Endothelial cell of umbilical vein (primary cell): ENCODE data around the gene CD74.

Experiments
- CTCF ChIP-seq, 2 donors: IDR thresholded peaks; 1 replicate in 1 of 2; 2 replicates in 1 of 2; pipeline ENCODE4 v1.5.1; 2011; ENCODE audit warnings: low read length in 2 of 2, mild to moderate bottlenecking in 2 of 2, moderate library complexity in 2 of 2, control low read depth in 1 of 2, inconsistent platforms in 1 of 2, low read depth in 1 of 2; ENCODE audit not compliant: insufficient read depth in 1 of 2; ENCODE audit errors: extremely low read depth in 1 of 2
- EZH2 ChIP-seq: IDR thresholded peaks from 2 replicates; pipeline ENCODE4 v1.6.1; 2012; ENCODE audit warnings: borderline replicate concordance, low read depth, mild to moderate bottlenecking, moderate library complexity, low read length, inconsistent platforms; ENCODE audit not compliant: severe bottlenecking
- JUN ChIP-seq: IDR thresholded peaks from 2 replicates; pipeline ENCODE4 v1.6.1; 2011; ENCODE audit warnings: borderline replicate concordance, low read depth; ENCODE audit not compliant: insufficient read length, insufficient read depth
- MAX ChIP-seq: IDR thresholded peaks from 2 replicates; pipeline ENCODE4 v1.6.1; 2011; ENCODE audit not compliant: insufficient read depth, insufficient read length
- MYC ChIP-seq: IDR thresholded peaks from one replicate; pipeline ENCODE4 v1.6.1; 2011; ENCODE audit warnings: mild to moderate bottlenecking, low read depth, low read length
- POLR2A ChIP-seq: IDR thresholded peaks from 2 replicates; pipeline ENCODE4 v1.6.1; 2012; ENCODE audit warnings: low read depth, mild to moderate bottlenecking, control low read depth, low read length
- POLR2AphosphoS5 ChIP-seq: IDR thresholded peaks from 2 replicates; pipeline ENCODE4 v1.6.1; 2012; ENCODE audit warnings: low read depth, mild to moderate bottlenecking, control low read depth, low read length, moderate library complexity; ENCODE audit not compliant: insufficient read depth

DNA sequence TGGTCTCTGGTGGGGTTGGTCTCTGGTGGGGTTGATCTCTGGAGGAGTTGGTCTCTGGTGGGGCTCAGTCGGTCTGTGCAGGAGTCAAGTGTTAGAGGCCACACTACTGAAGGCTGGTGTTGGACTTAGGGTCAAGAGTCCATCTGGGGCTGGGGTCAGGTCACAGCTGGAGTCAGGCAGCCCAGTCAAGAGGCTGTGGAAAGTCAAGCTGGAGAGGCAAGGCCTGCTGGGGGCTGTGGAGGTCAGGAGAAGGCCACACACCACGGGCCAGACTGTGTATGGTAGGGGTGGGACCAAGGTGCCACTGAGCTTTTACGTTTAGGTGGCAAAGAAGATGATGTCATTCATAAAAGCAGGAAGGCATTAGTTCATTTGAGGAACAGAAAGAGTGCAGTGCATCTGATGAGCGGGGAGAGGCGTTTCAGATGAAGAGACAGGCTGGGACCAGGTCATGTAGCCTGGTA lies 16.7 kb upstream of the CD74 start:
- TF ChIP-seq POLR2A (no peak), CTCF (IDR thresholded peaks at IDR 0.05; ENCODE audit: extremely low read depth in 1 of 2, insufficient read depth in 1 of 2, low read depth in 1 of 2, low read length in 2 of 2) (no peak), EZH2 (no peak), POLR2AphosphoS5 (no peak), MAX (no peak), MYC (no peak), JUN (no peak)
